Adrenal gland (tissue), 12 donors: Measurements from ENCODE around the gene LIMS2. TPM values are rescaled to one million over a fixed set of nuclear protein-coding genes. Genes with fewer than 3 reads are reported as not detected.

Experiments
- DNase-seq, 7 donors: peaks; one replicate each; pipeline ENCODE4 v3.0.0-alpha.2; 2019 to 2020
- H3K27ac ChIP-seq, 5 donors: fragments of 200-600 bp; sonication (generic) in 4 of 5; 1 replicate in 3 of 5; 2 replicates in 2 of 5; pipeline versions ENCODE4 v1.5.1 to v1.8.0; 2016 to 2020; ENCODE audit warnings: mild to moderate bottlenecking in 1 of 5
- H3K27me3 ChIP-seq: fragments of 200-600 bp; 2 replicates; pipeline ENCODE4 v1.8.0; 2021
- H3K36me3 ChIP-seq, 2 donors: fragments of 200-600 bp; replicated peaks in 1 of 2; 1 replicate in 1 of 2; 2 replicates in 1 of 2; pipeline versions ENCODE4 v1.5.1 to v1.8.0; 2018 to 2022
- H3K4me1 ChIP-seq, 2 donors: fragments of 200-600 bp; replicated peaks in 1 of 2; 1 replicate in 1 of 2; 2 replicates in 1 of 2; pipeline versions ENCODE4 v1.5.1 to v1.8.0; 2018 to 2021
- H3K4me3 ChIP-seq, 4 donors: fragments of 200-600 bp; sonication (generic) in 3 of 4; one replicate each; pipeline ENCODE4 v1.5.1; 2016 to 2018
- H3K9me3 ChIP-seq, 3 donors: fragments of 200-600 bp; sonication (generic) in 1 of 3; replicated peaks in 1 of 3; 1 replicate in 2 of 3; 2 replicates in 1 of 3; pipeline versions ENCODE4 v1.5.1 to v1.8.0; 2016 to 2021
- CTCF ChIP-seq, 6 experiments: fragments of 450-650 bp in 4 of 6; fragments of 200-600 bp in 2 of 6; sonication (generic) in 1 of 6; IDR thresholded peaks; 1 replicate in 5 of 6; 2 replicates in 1 of 6; pipeline versions ENCODE4 v1.5.1 to v1.8.0; 2016 to 2021; ENCODE audit warnings: antibody characterized with exemption in 6 of 6, mild to moderate bottlenecking in 2 of 6, moderate library complexity in 1 of 6
- POLR2A ChIP-seq, 2 donors: fragments of 450-650 bp; IDR thresholded peaks; one replicate each; pipeline ENCODE4 v1.6.1; 2017; ENCODE audit warnings: antibody characterized with exemption in 2 of 2, mild to moderate bottlenecking in 2 of 2, moderate library complexity in 1 of 2
- WGBS, 4 donors: extraction: QIAGEN DNeasy Blood & Tissue Kit in 2 of 4; methylation state at CpG; one replicate each; pipeline versions ENCODE4 v1.1.5 to v1.1.7; 2013 to 2017; 5-methylcytosine and 5-hydroxymethylcytosine counted together
- intact Hi-C, 2 donors: fragments of 100-400 bp; cut with DNase I; formaldehyde crosslinking; loops; one replicate each; pipeline versions ENCODE4 v1.14.1 to v1.15.0; 2022 to 2023
- polyA plus RNA-seq, 3 donors: library from polyadenylated mRNA; stranded (reverse); fragments of 200-250 nt in 2 of 3; fragments of 350-450 nt in 1 of 3; fragmentation: Illumina TruSeq in 1 of 3; extraction: RNeasy Lipid Tissue Mini Kit (QIAGEN cat#74804) in 1 of 3; gene quantifications; one replicate each; pipeline ENCODE4 v1.2.3, GENCODE V29; 2013 to 2014
- total RNA-seq, 9 donors: library from RNA; depleted of rRNA in 4 of 9; stranded (reverse); fragments of >200 nt in 4 of 9; fragments of 120-200 nt in 1 of 9; fragmentation: NEBNext Ultra II Directional in 1 of 9; extraction: Animal tissue kit (Norgen Biotek cat#: 25700) in 1 of 9; gene quantifications; one replicate each; pipeline versions ENCODE4 v1.1.0 to v1.2.4, GENCODE V29; 2013 to 2023
- donor health status: healthy with polysubstance abuse.
- donor health status: Bipolar disorder and iron deficiency.
- donor health status: DM: yes; HTN: yes; CAD: no.
- donor health status: DM: no; HTN: no; CAD: no.
- donor health status: DM: no; HTN: no; CAD: no.
- donor health status: DM: yes; HTN: yes; CAD: no.

Gene LIMS2
- total and polyA plus RNA-seq, 12 donors, result 1.4 to 142 (median 16.1) TPM

DNA sequence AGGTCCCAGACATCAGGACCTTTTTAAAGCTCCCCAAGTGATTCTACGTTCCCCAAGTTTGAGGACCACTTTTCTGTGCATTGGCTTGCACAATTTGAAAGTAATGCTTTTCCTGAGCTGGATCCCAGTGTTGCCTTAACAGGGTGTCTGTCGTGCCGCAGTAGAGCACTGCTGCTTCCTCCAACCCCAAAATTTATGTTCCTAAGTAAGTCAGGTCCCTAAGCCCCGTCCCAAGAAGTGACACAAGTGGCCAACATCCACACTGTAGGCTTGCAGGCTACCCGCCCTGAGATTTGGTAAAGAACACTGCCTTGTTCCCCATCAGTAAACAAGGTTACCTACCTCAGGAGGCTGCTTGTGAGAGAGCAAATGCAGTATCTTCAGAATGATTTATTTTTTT lies 28.0 kb upstream of the LIMS2 start:
- H3K4me3 ChIP-seq, result no peak overlapping the region
- intact Hi-C loops, result loop anchor here in 1 of 2 donors (10.0 kb wide), 1 partner anchor 112 kb away; the partner anchor contains the start of gene WDR33
- no peak for DNase-seq
- peaks cover 6 to 23% of the 10 kb centered on the region in 2 donors for H3K4me1 ChIP-seq
- H3K27ac ChIP-seq, result no peak overlapping the region
- 88 to 94% (median 94%) methylated on average over 5 of the region's 5 CpGs for WGBS, 4 donors
- H3K36me3 ChIP-seq, result peaks cover 0 to 8% of the 10 kb centered on the region in 2 donors
- H3K9me3 ChIP-seq, result no peaks in the 10 kb centered on the region
- TF ChIP-seq CTCF (IDR thresholded peaks at IDR 0.05) (no peak), POLR2A (IDR thresholded peaks at IDR 0.05) (no peak)
- no peaks in the 10 kb centered on the region for H3K27me3 ChIP-seq

DNA sequence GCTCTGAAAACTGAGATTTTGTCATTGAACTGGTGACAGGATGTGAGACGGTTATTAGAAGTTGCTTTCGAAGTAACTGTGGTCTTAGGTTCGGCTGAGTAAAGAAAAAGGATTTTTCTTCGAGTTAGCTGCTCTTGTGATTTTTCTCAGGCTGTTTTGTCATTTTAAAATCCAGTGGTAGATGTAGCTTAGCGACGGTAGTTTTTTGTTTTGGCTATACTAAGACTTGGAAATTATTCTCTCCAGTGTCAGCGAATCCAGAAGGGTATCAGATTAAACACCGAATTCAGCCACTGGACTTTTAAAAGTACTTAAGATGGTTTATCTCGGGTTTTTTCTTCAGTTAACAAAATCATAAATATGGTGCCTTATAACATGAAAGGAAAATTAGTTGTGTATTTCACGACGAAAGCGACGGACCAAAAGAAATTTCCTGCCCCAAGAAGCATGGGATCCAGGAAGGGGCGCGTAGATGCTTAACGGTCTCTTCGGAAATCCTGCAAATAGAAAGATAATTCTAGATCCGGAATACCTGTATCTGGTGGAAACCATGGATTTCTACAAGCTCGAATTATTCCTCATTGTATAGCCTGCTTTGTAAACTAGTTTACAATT lies 27.2 kb upstream of the LIMS2 start:
- intact Hi-C loops, result loop anchor here in 1 of 2 donors (10.0 kb wide), 1 partner anchor 112 kb away; the partner anchor contains the start of gene WDR33
- Histone ChIP-seq H3K27me3 (no peaks in the 10 kb centered on the region), H3K4me1 (peaks cover 6 to 23% of the 10 kb centered on the region in 2 donors), H3K4me3 (peak overlapping the region in 1 of 4 donors; percentile 94), H3K27ac (peak overlapping the region; percentile 81 to 100 (median 94)), H3K9me3 (no peaks in the 10 kb centered on the region), H3K36me3 (peaks cover 0 to 3% of the 10 kb centered on the region in 2 donors)
- no peak for TF ChIP-seq POLR2A (IDR thresholded peaks at IDR 0.05)
- TF ChIP-seq CTCF (IDR thresholded peaks at IDR 0.05), result peak in 1 of 6 experiments; percentile 0
- 66 to 68% (median 67%) methylated on average over 19 of the region's 19 CpGs for WGBS, 4 donors
- DNase-seq, result no peak

DNA sequence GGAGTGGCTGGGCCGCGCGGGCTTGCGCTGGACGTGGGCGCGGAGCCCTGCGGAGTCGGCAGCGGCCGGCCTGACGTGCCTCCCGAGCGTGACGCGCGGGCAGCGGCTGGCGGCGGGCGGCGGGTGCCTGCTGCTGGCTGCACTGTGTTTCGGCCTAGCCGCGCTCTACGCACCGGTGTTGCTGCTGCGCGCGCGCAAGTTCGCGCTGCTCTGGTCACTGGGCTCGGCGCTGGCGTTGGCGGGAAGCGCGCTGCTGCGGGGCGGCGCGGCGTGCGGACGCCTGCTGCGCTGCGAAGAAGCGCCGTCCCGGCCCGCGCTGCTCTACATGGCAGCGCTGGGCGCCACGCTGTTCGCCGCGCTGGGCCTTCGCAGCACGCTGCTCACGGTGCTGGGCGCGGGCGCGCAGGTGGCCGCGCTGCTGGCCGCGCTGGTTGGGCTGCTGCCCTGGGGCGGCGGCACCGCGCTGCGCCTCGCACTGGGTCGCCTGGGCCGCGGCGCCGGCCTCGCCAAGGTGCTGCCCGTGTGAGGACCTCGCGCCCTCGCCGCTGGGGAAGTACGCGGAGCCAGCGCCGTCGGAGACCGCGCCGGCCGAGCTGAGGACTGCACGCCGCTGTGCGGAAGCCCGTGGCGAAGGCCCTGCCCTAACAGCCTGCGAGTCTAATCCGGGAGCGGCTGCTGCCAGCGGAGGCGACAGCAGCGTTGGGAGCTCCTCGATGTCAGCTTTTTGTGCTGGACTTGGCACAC lies 26.5 kb upstream of the LIMS2 start:
- Histone ChIP-seq H3K4me3 (peak overlapping the region; percentile 31 to 94 (median 48)), H3K9me3 (no peaks in the 10 kb centered on the region), H3K4me1 (peaks cover 6 to 23% of the 10 kb centered on the region in 2 donors), H3K27me3 (no peaks in the 10 kb centered on the region), H3K27ac (peak overlapping the region; percentile 81 to 100 (median 94)), H3K36me3 (peaks cover 0 to 3% of the 10 kb centered on the region in 2 donors)
- TF ChIP-seq POLR2A (IDR thresholded peaks at IDR 0.05) (no peak), CTCF (IDR thresholded peaks at IDR 0.05) (peak in 3 of 6 experiments; percentile 25 to 60 (median 38))
- DNase-seq, result peak; percentile 71 to 87 (median 81)
- WGBS, 4 donors, result 0 to 1% (median 0%) methylated on average over 7 to 108 of the region's 108 CpGs
- intact Hi-C loops, result loop anchor here in 1 of 2 donors (10.0 kb wide), 1 partner anchor 113 kb away; the partner anchor contains the start of gene WDR33

DNA sequence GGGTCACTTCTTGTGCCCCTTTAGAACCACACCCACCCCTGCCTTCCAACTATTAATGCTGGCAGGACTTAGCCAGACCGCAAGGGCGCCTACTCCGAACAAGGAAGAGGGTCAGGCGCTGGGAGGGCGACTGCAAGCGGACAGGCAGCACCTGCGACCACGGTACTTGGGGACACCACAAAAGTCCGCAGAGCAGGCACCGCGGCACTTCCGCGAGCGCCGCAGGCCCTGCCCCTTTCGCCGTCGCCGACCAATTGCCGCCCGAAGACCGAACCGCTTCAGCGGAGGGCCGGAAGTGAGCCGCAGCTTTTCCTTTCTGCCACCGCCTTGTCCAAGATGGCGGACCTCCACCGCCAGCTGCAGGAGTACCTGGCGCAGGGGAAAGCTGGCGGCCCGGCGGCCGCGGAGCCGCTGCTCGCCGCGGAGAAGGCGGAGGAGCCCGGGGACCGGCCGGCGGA lies 25.9 kb upstream of the LIMS2 start, which contains the start of gene SFT2D3:
Gene SFT2D3, plus strand, starts transcription at position 305 of the 458 bp plus-strand sequence. Its CDS starts 32 bp downstream, at position 337.
- Histone ChIP-seq H3K4me3 (peak within 1 kb of the TSS; percentile 31 to 94 (median 48)), H3K27me3 (no peaks in the 10 kb centered on the region), H3K36me3 (peaks cover 0 to 1% of the 10 kb centered on the region in 2 donors), H3K27ac (peak within 1 kb of the TSS; percentile 81 to 100 (median 94)), H3K9me3 (no peaks in the 10 kb centered on the region), H3K4me1 (peaks cover 6 to 23% of the 10 kb centered on the region in 2 donors)
- intact Hi-C loops, result loop anchor here in 1 of 2 donors (10.0 kb wide), 1 partner anchor 114 kb away; the partner anchor contains the start of gene WDR33
- TF ChIP-seq CTCF (IDR thresholded peaks at IDR 0.05), result no peak
- peak; percentile 94 to 95 for TF ChIP-seq POLR2A (IDR thresholded peaks at IDR 0.05)
- DNase-seq, result peak; percentile 91 to 96 (median 94)
- 0 to 2% (median 0%) methylated on average over 19 to 44 of the region's 44 CpGs; no CpG with 5 or more reads in 1 of the 4 donors for WGBS, 4 donors
